Activated T-cell treated with anti-CD3 and anti-CD28 coated beads for 48 hours (primary cell): Measurements from ENCODE around the gene EMC8.
"Not testable (repeated sequence)": the region's sequence is repeated elsewhere in the genome, so short reads cannot be mapped to it uniquely, and the experiment has no call there.

Experiments used
- DNase-seq: peaks from one replicate; pipeline ENCODE4 v3.0.0-alpha.2; 2020; ENCODE audit warnings: low read depth

The EMC8 gene

GRCh38 chr16:85799497-85800320 lies at the start of gene EMC8, which contains the start of gene COX4I1:
Gene EMC8 (minus strand): TSS chr16:85799544. CDS start chr16:85799295, 249 bp downstream.
Gene COX4I1 (plus strand): TSS chr16:85799695. CDS start chr16:85801206, 1,511 bp downstream.
- DNase-seq: peak; percentile 95

GRCh38 chr16:85848986-85849385 lies 49.6 kb upstream of the EMC8 start:
- DNase-seq: no peak

- no peak for DNase-seq
Measured at GRCh38 chr16:85847681-85848601, 48.6 kb upstream of the EMC8 start.

- no peak for DNase-seq
Measured at GRCh38 chr16:85847036-85847435, 47.7 kb upstream of the EMC8 start.

- no peak for DNase-seq
Measured at GRCh38 chr16:85846461-85846860, 47.1 kb upstream of the EMC8 start.

- no peak for DNase-seq
Measured at GRCh38 chr16:85845266-85845665, 45.9 kb upstream of the EMC8 start.

GRCh38 chr16:85844786-85845185 lies 45.4 kb upstream of the EMC8 start:
- no peak for DNase-seq

- DNase-seq: no peak
Measured at GRCh38 chr16:85844169-85844481, 44.8 kb upstream of the EMC8 start.

- no peak for DNase-seq
Measured at GRCh38 chr16:85843471-85844168, 44.3 kb upstream of the EMC8 start.

- DNase-seq: no peak
Measured at GRCh38 chr16:85842848-85843247, 43.5 kb upstream of the EMC8 start.

GRCh38 chr16:85842435-85842834 lies 43.1 kb upstream of the EMC8 start:
- no peak for DNase-seq

GRCh38 chr16:85840801-85841200 lies 41.5 kb upstream of the EMC8 start:
- DNase-seq: no peak

- no peak for DNase-seq
Measured at GRCh38 chr16:85840395-85840794, 41.1 kb upstream of the EMC8 start.

GRCh38 chr16:85839681-85840240 lies 40.4 kb upstream of the EMC8 start:
- DNase-seq: no peak

GRCh38 chr16:85838876-85839585 lies 39.7 kb upstream of the EMC8 start:
- no peak for DNase-seq

GRCh38 chr16:85838381-85838780 lies 39.0 kb upstream of the EMC8 start:
- no peak for DNase-seq

- DNase-seq: not testable (repeated sequence)
Measured at GRCh38 chr16:85837654-85838053, 38.3 kb upstream of the EMC8 start.

- DNase-seq: no peak
Measured at GRCh38 chr16:85836706-85837582, 37.6 kb upstream of the EMC8 start.

GRCh38 chr16:85835956-85836705 lies 36.8 kb upstream of the EMC8 start:
- no peak for DNase-seq
